HG03432 (cell line): ENCODE measurements around the gene ANKRD60.

ENCODE experiments used
- ATAC-seq: cut with Tn5 transposase; IDR thresholded peaks from one replicate; pipeline ENCODE4 v1.9.1; 2021; ENCODE audit warnings: mild to moderate bottlenecking, moderate library complexity; ENCODE audit not compliant: unreplicated experiment

ANKRD60 gene

DNA sequence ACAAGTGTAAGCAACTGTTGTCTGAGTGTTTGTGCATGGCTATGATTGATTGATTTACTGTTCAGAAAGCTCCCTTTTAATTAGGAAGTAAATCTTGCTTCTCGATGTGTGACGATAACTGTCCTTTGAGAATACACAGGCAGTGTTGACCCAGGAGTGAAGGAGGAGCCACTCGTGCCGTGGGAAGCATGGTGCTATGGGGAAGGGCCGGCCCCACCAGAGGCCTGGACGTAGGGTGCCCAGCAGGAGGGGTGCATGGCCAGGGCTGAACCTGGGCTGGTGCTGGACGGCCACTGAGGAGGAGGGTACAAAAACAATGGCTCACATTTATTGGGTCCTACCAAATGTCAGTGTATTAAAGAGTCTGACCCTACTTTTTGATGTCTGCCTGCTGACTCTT is 60.7 kb downstream of the ANKRD60 start:
- ATAC-seq: no peak
